Stimulated activated CD4-positive, alpha-beta T cell treated with anti-CD3 and anti-CD28 coated beads, Interleukin-1b, Interleukin-23, amount 100 ng/mL, for 24 hours (primary cell): ENCODE data around the gene ASAP2.
"Not testable (repeated sequence)": the region's sequence is repeated elsewhere in the genome, so short reads cannot be mapped to it uniquely, and the experiment has no call there.

Source experiments
- DNase-seq, 4 experiments: peaks; one replicate each; pipeline ENCODE4 v3.0.0-alpha.2; 2020; ENCODE audit warnings: low read depth in 4 of 4, low spot score in 1 of 4

Gene ASAP2

DNA sequence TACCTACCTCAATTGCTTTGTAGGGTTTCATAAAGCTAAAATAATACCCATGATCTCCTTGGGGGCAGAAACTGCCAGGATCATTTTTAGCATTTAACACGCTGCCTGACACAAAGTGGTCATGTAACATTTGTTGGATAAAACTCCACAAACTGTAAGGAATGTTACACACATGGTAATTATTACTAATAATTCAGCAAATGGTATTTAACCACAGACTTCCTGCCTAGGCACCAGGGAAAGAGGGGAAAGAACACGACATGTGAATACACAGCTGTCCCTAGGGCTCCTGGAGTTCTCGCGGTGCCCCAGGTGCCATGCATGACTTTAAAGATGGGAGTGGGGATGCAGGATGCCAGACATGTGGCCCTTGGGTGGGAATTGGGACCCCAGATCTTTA is 43.5 kb downstream of the ASAP2 start:
- no peak for DNase-seq

- no peak for DNase-seq
Observed at GRCh38 chr2:9250498-9251153, 44.0 kb downstream of the ASAP2 start.

- no peak for DNase-seq
Observed at GRCh38 chr2:9251154-9252001, 44.8 kb downstream of the ASAP2 start.

- no peak for DNase-seq
Observed at GRCh38 chr2:9252002-9252357, 45.4 kb downstream of the ASAP2 start.

DNA sequence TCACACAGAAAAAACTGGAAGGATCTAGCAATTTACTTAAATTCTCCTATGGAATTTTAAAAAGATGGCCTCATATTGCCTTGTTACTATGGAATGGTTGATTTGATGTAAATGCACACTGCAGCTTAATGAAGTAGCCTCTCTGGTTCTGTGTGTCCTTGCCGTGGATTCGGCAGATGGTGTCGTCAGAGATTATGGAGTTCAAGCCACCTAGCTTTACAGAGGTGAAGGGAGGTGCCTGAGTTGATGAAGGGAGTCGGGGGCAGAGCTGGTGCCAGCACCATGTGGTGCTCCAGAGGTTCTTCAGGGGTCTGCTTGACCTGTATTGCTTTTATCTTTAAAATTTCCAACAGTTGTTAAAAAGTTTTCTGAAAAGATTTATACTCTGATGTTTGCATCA is 48.8 kb downstream of the ASAP2 start:
- no peak for DNase-seq

- no peak for DNase-seq
Observed at GRCh38 chr2:9256147-9256546, 49.5 kb downstream of the ASAP2 start.

DNA sequence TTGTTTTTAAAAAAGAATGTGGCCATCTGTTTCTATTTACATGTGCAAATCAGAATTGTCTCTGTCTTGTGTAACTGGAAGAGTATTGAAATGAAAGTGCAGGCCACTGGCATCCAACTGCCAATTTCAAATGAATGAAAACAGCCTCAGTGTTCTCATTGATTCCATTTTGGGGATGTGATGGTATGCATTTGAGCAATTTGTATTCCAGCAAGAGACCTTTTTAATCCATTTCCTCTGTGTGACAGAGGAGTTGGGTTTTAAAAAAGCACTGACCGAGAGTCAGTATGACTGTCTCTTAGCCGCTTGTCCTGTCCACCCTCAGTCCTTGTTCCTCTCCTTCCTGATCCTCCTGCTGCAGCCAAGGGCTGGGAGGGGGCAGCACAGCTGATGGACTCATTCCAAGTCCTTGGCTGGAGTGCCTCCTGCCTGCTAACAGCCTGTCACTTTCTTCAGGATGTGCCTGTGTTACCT is 50.0 kb downstream of the ASAP2 start:
- DNase-seq = no peak

DNA sequence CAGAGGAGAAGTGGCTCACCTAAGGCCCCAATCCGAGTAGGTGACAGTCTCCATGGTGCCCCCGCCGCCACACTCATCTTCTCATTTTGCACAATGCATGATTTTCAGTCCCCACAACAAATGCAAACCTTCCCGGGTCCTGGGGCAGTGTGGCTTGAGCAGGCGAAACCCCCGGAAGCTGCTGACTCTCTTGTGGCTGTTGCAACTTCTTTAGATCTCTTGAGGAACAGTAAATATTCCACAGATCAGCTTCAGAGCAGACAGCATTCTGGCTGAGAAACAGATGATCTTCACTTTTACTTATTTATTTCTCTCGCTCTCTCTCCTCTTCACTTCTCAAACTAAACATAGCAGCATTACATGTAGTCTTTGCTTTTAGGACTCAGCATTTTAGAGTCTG is 51.9 kb downstream of the ASAP2 start:
- DNase-seq = no peak

GRCh38 chr2:9258953-9259399 is 52.4 kb downstream of the ASAP2 start:
- DNase-seq = no peak

DNA sequence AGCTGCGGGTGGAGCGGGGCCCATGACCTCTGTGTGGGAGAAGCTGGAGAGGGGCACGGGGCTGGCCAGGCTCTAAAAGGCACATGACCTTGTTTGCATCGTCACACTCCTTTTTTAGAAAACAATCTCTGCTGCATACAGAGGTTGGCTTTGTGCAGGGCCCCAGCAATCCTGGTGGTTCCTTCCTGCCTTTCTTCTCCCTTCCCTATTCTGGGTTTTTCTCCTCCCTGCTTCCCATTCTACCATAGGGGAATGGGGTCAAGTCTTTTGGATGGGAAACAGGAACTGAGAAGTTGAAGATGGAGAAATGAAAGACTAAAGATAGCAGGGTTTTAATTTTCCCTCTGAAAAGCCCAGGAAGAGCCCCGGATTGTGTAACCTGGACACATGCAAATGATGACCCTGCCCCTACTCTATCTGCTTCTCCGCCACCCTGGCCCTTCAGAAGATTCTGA is 53.9 kb downstream of the ASAP2 start:
- DNase-seq = no peak

GRCh38 chr2:9261231-9261883 is 54.7 kb downstream of the ASAP2 start:
- DNase-seq = no peak

DNA sequence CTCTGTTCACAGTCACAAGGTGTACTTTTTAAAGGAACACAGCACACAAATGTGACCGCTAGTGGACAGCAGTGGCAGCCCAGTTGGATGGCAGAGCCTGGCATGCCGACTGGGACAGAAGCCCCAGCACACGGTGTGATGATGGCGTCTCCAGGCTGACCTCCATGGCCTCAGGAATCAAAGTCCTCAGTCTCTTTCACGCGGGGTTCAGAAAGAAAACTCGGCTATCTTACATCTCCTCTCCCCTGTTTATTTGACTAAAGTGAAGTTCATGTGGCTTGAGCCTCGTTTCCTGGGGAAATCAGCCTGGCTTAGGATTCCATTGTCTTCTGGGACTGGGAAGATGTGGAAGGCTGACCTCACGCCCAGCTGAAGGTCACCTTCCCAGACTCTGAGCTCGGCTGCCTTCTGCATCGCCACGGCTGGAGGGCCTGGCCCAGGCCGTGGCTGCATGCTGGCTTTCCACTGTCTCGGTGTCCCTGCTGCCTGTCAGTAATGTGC is 56.1 kb downstream of the ASAP2 start:
- no peak for DNase-seq

DNA sequence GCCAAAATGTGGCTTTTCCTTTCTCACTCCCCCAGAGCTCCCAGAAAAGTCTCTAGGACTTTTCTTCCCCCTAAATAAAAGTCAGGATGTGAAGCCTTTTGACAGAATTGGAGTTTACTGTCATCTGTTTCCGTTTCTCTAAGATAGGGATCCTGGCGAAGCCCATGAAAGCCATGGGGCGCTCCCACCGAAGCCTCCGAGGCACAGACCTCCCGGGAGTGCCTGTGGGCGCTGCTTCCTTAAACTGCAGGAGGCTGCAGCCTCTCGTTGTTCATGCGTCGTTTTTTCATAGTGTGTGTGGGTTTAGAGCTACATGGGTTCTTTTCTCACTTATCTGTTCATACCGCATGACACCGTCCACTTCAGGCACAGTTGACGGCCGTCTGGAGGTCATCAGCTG is 56.8 kb downstream of the ASAP2 start:
- DNase-seq = no peak

GRCh38 chr2:9264301-9264700 is 57.7 kb downstream of the ASAP2 start:
- DNase-seq = no peak

GRCh38 chr2:9266711-9267110 is 60.1 kb downstream of the ASAP2 start:
- DNase-seq = no peak

DNA sequence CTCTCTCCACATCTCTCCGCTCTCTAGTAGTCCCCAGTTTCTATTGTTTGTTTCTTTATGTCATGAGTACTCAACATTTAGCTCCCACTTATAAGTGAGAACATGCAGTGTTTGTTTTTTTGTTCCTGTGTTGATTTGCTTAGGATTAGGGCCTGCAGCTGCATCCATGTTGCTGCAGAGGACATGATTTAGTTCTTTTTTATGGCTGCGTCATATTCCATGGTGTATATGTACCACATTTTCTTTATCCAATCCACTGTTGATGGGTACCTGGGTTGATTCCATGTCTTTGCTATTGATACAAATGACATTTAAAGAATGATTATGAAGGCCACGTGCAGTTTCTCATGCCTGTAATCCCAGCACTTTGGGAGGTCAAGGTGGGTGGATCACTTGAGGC is 60.7 kb downstream of the ASAP2 start:
- DNase-seq = not testable (repeated sequence)

- DNase-seq = no peak
Observed at GRCh38 chr2:9268301-9269080, 61.9 kb downstream of the ASAP2 start.

- no peak for DNase-seq
Observed at GRCh38 chr2:9269295-9269694, 62.7 kb downstream of the ASAP2 start.

- DNase-seq = no peak
Observed at GRCh38 chr2:9269695-9270360, 63.2 kb downstream of the ASAP2 start.

GRCh38 chr2:9271091-9271490 is 64.5 kb downstream of the ASAP2 start:
- DNase-seq = no peak
